ENCODE measurements around the gene GNB4.

- TF ChIP-seq CTCF (IDR thresholded peaks at IDR 0.05; ENCODE audit: extremely low read depth in 1 of 2, insufficient read depth in 1 of 2, low read depth in 1 of 2, low read length in 2 of 2) (no peak), GATA2 (IDR thresholded peaks at IDR 0.05; ENCODE audit: insufficient read depth, insufficient read length, low read depth, low read length) (no peak), POLR2A (IDR thresholded peaks at IDR 0.05; ENCODE audit: low read depth, low read length) (peak; percentile 92), POLR2AphosphoS5 (IDR thresholded peaks at IDR 0.05; ENCODE audit: insufficient read depth, low read depth, low read length) (peak; percentile 51)
Observed at GRCh38 chr3:179347345-179348194, 103.7 kb downstream of the GNB4 start, which contains the start of gene MFN1.

Data from endothelial cell of umbilical vein (primary cell).